Neuronal stem cell (in vitro differentiated cells): Measurements from ENCODE around the gene MREG.

Source experiments
- DNase-seq: peaks from one replicate; pipeline ENCODE4 v3.0.0-alpha.2; 2013; ENCODE audit warnings: low spot score
- H2AFZ ChIP-seq: one replicate; pipeline ENCODE4 v1.6.1; 2013; ENCODE audit warnings: mild to moderate bottlenecking, low read length, inconsistent platforms
- H2AK5ac ChIP-seq: 2 replicates; pipeline ENCODE4 v1.6.1; 2013; ENCODE audit warnings: low read depth, mild to moderate bottlenecking, inconsistent platforms, low read length, moderate library complexity, mixed read lengths
- H2BK120ac ChIP-seq: 2 replicates; pipeline ENCODE4 v1.6.1; 2013; ENCODE audit warnings: low read depth, mild to moderate bottlenecking, inconsistent platforms, low read length, moderate library complexity, mixed read lengths
- H2BK12ac ChIP-seq: one replicate; pipeline ENCODE4 v1.6.1; 2013; ENCODE audit warnings: low read length, inconsistent platforms
- H2BK15ac ChIP-seq: 2 replicates; pipeline ENCODE4 v1.6.1; 2013; ENCODE audit warnings: mild to moderate bottlenecking, low read length, inconsistent platforms, mixed read lengths
- H2BK5ac ChIP-seq: one replicate; pipeline ENCODE4 v1.6.1; 2013; ENCODE audit warnings: inconsistent platforms, mild to moderate bottlenecking, low read length, moderate library complexity
- H3K14ac ChIP-seq: one replicate; pipeline ENCODE4 v1.6.1; 2013; ENCODE audit warnings: low read length, inconsistent platforms
- H3K18ac ChIP-seq: 2 replicates; pipeline ENCODE4 v1.6.1; 2013; ENCODE audit warnings: low read length, inconsistent platforms
- H3K23ac ChIP-seq: 2 replicates; pipeline ENCODE4 v1.6.1; 2013; ENCODE audit warnings: low read depth, mild to moderate bottlenecking, mixed read lengths, low read length, inconsistent platforms; ENCODE audit not compliant: poor library complexity
- H3K27ac ChIP-seq: replicated peaks from 3 replicates; pipeline ENCODE4 v1.5.1; 2013; ENCODE audit warnings: low read length, inconsistent platforms
- H3K27me3 ChIP-seq, 3 experiments: 2 replicates each; pipeline ENCODE4 v1.6.1; 2013; ENCODE audit warnings: low read length in 3 of 3, mild to moderate bottlenecking in 2 of 3, inconsistent platforms in 1 of 3, low read depth in 1 of 3, mixed read lengths in 1 of 3, moderate library complexity in 1 of 3; ENCODE audit not compliant: control insufficient read depth in 3 of 3, insufficient read depth in 3 of 3
- H3K36me3 ChIP-seq, 2 donors: replicated peaks in 1 of 2; 2 replicates each; pipeline ENCODE4 v1.6.1; 2013; ENCODE audit warnings: low read length in 2 of 2; ENCODE audit not compliant: control insufficient read depth in 2 of 2, insufficient read depth in 2 of 2
- H3K4ac ChIP-seq: 2 replicates; pipeline ENCODE4 v1.6.1; 2013; ENCODE audit warnings: inconsistent platforms, mild to moderate bottlenecking, low read length, moderate library complexity
- H3K4me1 ChIP-seq, 2 donors: 1 replicate in 1 of 2; 2 replicates in 1 of 2; pipeline ENCODE4 v1.6.1; 2013; ENCODE audit warnings: low read length in 2 of 2, low read depth in 1 of 2; ENCODE audit not compliant: control insufficient read depth in 2 of 2, insufficient read depth in 1 of 2
- H3K4me2 ChIP-seq: one replicate; pipeline ENCODE4 v1.6.1; 2013; ENCODE audit warnings: mild to moderate bottlenecking, low read length, inconsistent platforms; ENCODE audit not compliant: insufficient read depth, poor library complexity, severe bottlenecking
- H3K4me3 ChIP-seq, 2 donors: 2 replicates each; pipeline ENCODE4 v1.5.1; 2013; ENCODE audit warnings: low read length in 2 of 2, mild to moderate bottlenecking in 2 of 2, inconsistent platforms in 1 of 2, moderate library complexity in 1 of 2
- H3K79me1 ChIP-seq: one replicate; pipeline ENCODE4 v1.6.1; 2013; ENCODE audit warnings: low read depth, mild to moderate bottlenecking, inconsistent platforms, low read length, moderate library complexity
- H3K9ac ChIP-seq: one replicate; pipeline ENCODE4 v1.6.1; 2013; ENCODE audit warnings: mild to moderate bottlenecking, low read depth, low read length, inconsistent platforms; ENCODE audit not compliant: poor library complexity
- H3K9me3 ChIP-seq, 2 donors: replicated peaks in 1 of 2; 2 replicates each; pipeline versions ENCODE3 to v1.6.1; 2013; ENCODE audit warnings: low read length in 2 of 2, mild to moderate bottlenecking in 2 of 2, inconsistent platforms in 1 of 2, low read depth in 1 of 2, mixed read lengths in 1 of 2, moderate library complexity in 1 of 2; ENCODE audit not compliant: control insufficient read depth in 2 of 2, insufficient read depth in 1 of 2
- H4K8ac ChIP-seq: one replicate; pipeline ENCODE4 v1.6.1; 2013; ENCODE audit warnings: low read depth, mild to moderate bottlenecking, inconsistent platforms, low read length, moderate library complexity
- H4K91ac ChIP-seq: one replicate; pipeline ENCODE4 v1.6.1; 2013; ENCODE audit warnings: low read length, low read depth, mild to moderate bottlenecking, inconsistent platforms; ENCODE audit not compliant: poor library complexity
- WGBS, 2 donors: extraction: QIAGEN DNeasy Blood & Tissue Kit; methylation state at CpG; one replicate each; pipeline ENCODE4 v1.1.7; 2013; ENCODE audit warnings: missing lambda C conversion rate in 2 of 2, mixed read lengths in 1 of 2; ENCODE audit not compliant: insufficient read length in 2 of 2, insufficient replicate concordance in 1 of 2; ENCODE audit errors: extremely low coverage in 2 of 2; 5-methylcytosine and 5-hydroxymethylcytosine counted together

Gene MREG

GRCh38 chr2:216039918-216040317 lies 26.6 kb upstream of the MREG start:
- no peak for DNase-seq
- no peak overlapping the region for H3K4me2 ChIP-seq
- no peak overlapping the region for H3K23ac ChIP-seq
- no peaks in the 10 kb centered on the region for H3K9me3 ChIP-seq
- H2AFZ ChIP-seq = no peak overlapping the region
- H3K79me1 ChIP-seq = no peaks in the 10 kb centered on the region
- WGBS, 2 donors = no CpG with 5 or more reads among the region's 3 CpGs
- H2BK120ac ChIP-seq = no peak overlapping the region
- no peak overlapping the region for H4K91ac ChIP-seq
- no peak overlapping the region for H2BK12ac ChIP-seq
- no peak overlapping the region for H3K18ac ChIP-seq
- no peak overlapping the region for H4K8ac ChIP-seq
- no peak overlapping the region for H3K9ac ChIP-seq
- no peak overlapping the region for H2BK5ac ChIP-seq
- no peaks in the 10 kb centered on the region for H3K27me3 ChIP-seq
- no peak overlapping the region for H3K4me3 ChIP-seq
- no peak overlapping the region for H2BK15ac ChIP-seq
- no peak overlapping the region for H2AK5ac ChIP-seq
- H3K4me1 ChIP-seq = no peaks in the 10 kb centered on the region
- H3K4ac ChIP-seq = no peak overlapping the region
- no peak overlapping the region for H3K27ac ChIP-seq
- no peak overlapping the region for H3K14ac ChIP-seq
- H3K36me3 ChIP-seq = peaks cover 8 to 67% of the 10 kb centered on the region in 2 donors

- Histone ChIP-seq H3K4me2 (no peak overlapping the region), H2BK120ac (no peak overlapping the region), H2AK5ac (peak overlapping the region; percentile 3), H2BK15ac (no peak overlapping the region), H4K91ac (no peak overlapping the region), H3K4me3 (no peak overlapping the region), H3K27ac (no peak overlapping the region), H3K23ac (no peak overlapping the region), H3K79me1 (no peaks in the 10 kb centered on the region), H2BK5ac (peak overlapping the region; percentile 47), H3K18ac (no peak overlapping the region), H3K14ac (no peak overlapping the region), H2BK12ac (no peak overlapping the region), H3K9me3 (no peaks in the 10 kb centered on the region), H3K4ac (no peak overlapping the region), H3K36me3 (peaks cover 3 to 33% of the 10 kb centered on the region in 2 donors), H3K9ac (peak overlapping the region; percentile 3), H3K27me3 (no peaks in the 10 kb centered on the region), H4K8ac (no peak overlapping the region), H3K4me1 (peaks cover 0 to 13% of the 10 kb centered on the region in 2 donors), H2AFZ (no peak overlapping the region)
- peak; percentile 65 for DNase-seq
- no CpG with 5 or more reads among the region's 1 CpG for WGBS, 2 donors
Measured at GRCh38 chr2:216034065-216034464, 20.7 kb upstream of the MREG start.

- H2AK5ac ChIP-seq = no peak overlapping the region
- H4K91ac ChIP-seq = no peak overlapping the region
- H2AFZ ChIP-seq = no peak overlapping the region
- no CpG with 5 or more reads among the region's 3 CpGs for WGBS, 2 donors
- no peak overlapping the region for H2BK12ac ChIP-seq
- H3K4ac ChIP-seq = no peak overlapping the region
- H3K23ac ChIP-seq = no peak overlapping the region
- no peak overlapping the region for H3K9ac ChIP-seq
- peaks cover 2 to 26% of the 10 kb centered on the region in 2 donors for H3K36me3 ChIP-seq
- no peak overlapping the region for H3K14ac ChIP-seq
- H3K27me3 ChIP-seq = no peaks in the 10 kb centered on the region
- no peak overlapping the region for H3K27ac ChIP-seq
- no peaks in the 10 kb centered on the region for H3K9me3 ChIP-seq
- no peaks in the 10 kb centered on the region for H3K79me1 ChIP-seq
- H2BK5ac ChIP-seq = no peak overlapping the region
- DNase-seq = no peak
- no peak overlapping the region for H3K4me3 ChIP-seq
- no peak overlapping the region for H4K8ac ChIP-seq
- H2BK120ac ChIP-seq = no peak overlapping the region
- H3K4me1 ChIP-seq = peaks cover 0 to 13% of the 10 kb centered on the region in 2 donors
- H3K4me2 ChIP-seq = no peak overlapping the region
- no peak overlapping the region for H2BK15ac ChIP-seq
- no peak overlapping the region for H3K18ac ChIP-seq
Measured at GRCh38 chr2:216033403-216033802, 20.1 kb upstream of the MREG start.

- Histone ChIP-seq H3K4me3 (no peak overlapping the region), H3K23ac (no peak overlapping the region), H3K27me3 (no peaks in the 10 kb centered on the region), H3K9ac (no peak overlapping the region), H3K14ac (no peak overlapping the region), H2AFZ (no peak overlapping the region), H3K4ac (no peak overlapping the region), H2BK15ac (no peak overlapping the region), H3K18ac (no peak overlapping the region), H2BK5ac (no peak overlapping the region), H4K91ac (no peak overlapping the region), H2BK120ac (no peak overlapping the region), H3K4me1 (peaks cover 0 to 13% of the 10 kb centered on the region in 2 donors), H2AK5ac (no peak overlapping the region), H3K79me1 (no peaks in the 10 kb centered on the region), H3K36me3 (peaks cover 0 to 18% of the 10 kb centered on the region in 2 donors), H4K8ac (no peak overlapping the region), H3K9me3 (no peaks in the 10 kb centered on the region), H2BK12ac (no peak overlapping the region), H3K4me2 (no peak overlapping the region), H3K27ac (no peak overlapping the region)
- no CpG with 5 or more reads among the region's 1 CpG for WGBS, 2 donors
- no peak for DNase-seq
Measured at GRCh38 chr2:216031960-216032689, 18.8 kb upstream of the MREG start.
